Measurements from ENCODE around the gene PGAP3.

PGAP3 gene

GRCh38 chr17:39677072-39677471 lies 10.8 kb downstream of the PGAP3 start:
- no peak for TF ChIP-seq CTCF (IDR thresholded peaks at IDR 0.05; ENCODE audit: control insufficient read depth, insufficient read depth, low read depth, low read length, missing control alignments)

GRCh38 chr17:39676198-39676819 lies 11.5 kb downstream of the PGAP3 start:
- TF ChIP-seq CTCF (IDR thresholded peaks at IDR 0.05; ENCODE audit: control insufficient read depth, insufficient read depth, low read depth, low read length, missing control alignments): no peak
- H3K4me3 ChIP-seq (ENCODE audit: control insufficient read depth, low read depth, low read length): no peak overlapping the region
- DNase-seq (ENCODE audit: low read depth): no peak

More at GRCh38 chr17:39677072-39677471, 10.8 kb downstream of the PGAP3 start:
- H3K4me3 ChIP-seq (ENCODE audit: control insufficient read depth, low read depth, low read length): no peak overlapping the region
- no peak for DNase-seq (ENCODE audit: low read depth)

GRCh38 chr17:39675390-39676082 lies 12.3 kb downstream of the PGAP3 start:
- H3K4me3 ChIP-seq (ENCODE audit: control insufficient read depth, low read depth, low read length): no peak overlapping the region
- no peak for TF ChIP-seq CTCF (IDR thresholded peaks at IDR 0.05; ENCODE audit: control insufficient read depth, insufficient read depth, low read depth, low read length, missing control alignments)
- no peak for DNase-seq (ENCODE audit: low read depth)

- no peak overlapping the region for H3K4me3 ChIP-seq (ENCODE audit: control insufficient read depth, low read depth, low read length)
- DNase-seq (ENCODE audit: low read depth): no peak
- TF ChIP-seq CTCF (IDR thresholded peaks at IDR 0.05; ENCODE audit: control insufficient read depth, insufficient read depth, low read depth, low read length, missing control alignments): no peak
Measured at GRCh38 chr17:39674702-39675389, 13.0 kb downstream of the PGAP3 start.

GRCh38 chr17:39674179-39674578 lies 13.7 kb downstream of the PGAP3 start:
- TF ChIP-seq CTCF (IDR thresholded peaks at IDR 0.05; ENCODE audit: control insufficient read depth, insufficient read depth, low read depth, low read length, missing control alignments): no peak
- DNase-seq (ENCODE audit: low read depth): no peak
- no peak overlapping the region for H3K4me3 ChIP-seq (ENCODE audit: control insufficient read depth, low read depth, low read length)

- no peak overlapping the region for H3K4me3 ChIP-seq (ENCODE audit: control insufficient read depth, low read depth, low read length)
- DNase-seq (ENCODE audit: low read depth): no peak
- no peak for TF ChIP-seq CTCF (IDR thresholded peaks at IDR 0.05; ENCODE audit: control insufficient read depth, insufficient read depth, low read depth, low read length, missing control alignments)
Measured at GRCh38 chr17:39673335-39674081, 14.3 kb downstream of the PGAP3 start.
